SJSA1 (cell line): Measurements from ENCODE around the gene HS6ST3. TPM values are rescaled to one million over a fixed set of nuclear protein-coding genes. Genes with fewer than 3 reads are reported as not detected.

Experiments
- DNase-seq, 2 experiments: peaks; one replicate each; pipeline ENCODE4 v3.0.0-alpha.2; 2015 to 2020; ENCODE audit warnings: low spot score in 2 of 2, low read depth in 1 of 2
- H3K27ac ChIP-seq: fragments of 250-450 bp; sonication (Bioruptor Pico); 2 replicates; pipeline ENCODE4 v1.5.1; 2020; ENCODE audit warnings: mild to moderate bottlenecking, moderate library complexity
- H3K27me3 ChIP-seq: fragments of 250-450 bp; sonication (Bioruptor Pico); replicated peaks from 2 replicates; pipeline ENCODE4 v1.5.1; 2020; ENCODE audit warnings: mild to moderate bottlenecking, moderate library complexity
- H3K36me3 ChIP-seq: fragments of 250-450 bp; sonication (Bioruptor Pico); 2 replicates; pipeline ENCODE4 v1.5.1; 2020; ENCODE audit warnings: mild to moderate bottlenecking
- H3K4me1 ChIP-seq: fragments of 250-450 bp; sonication (Bioruptor Pico); replicated peaks from 2 replicates; pipeline ENCODE4 v1.6.1; 2021; ENCODE audit warnings: mild to moderate bottlenecking
- H3K4me3 ChIP-seq: fragments of 250-450 bp; sonication (Bioruptor Pico); 2 replicates; pipeline ENCODE4 v1.5.1; 2020; ENCODE audit warnings: mild to moderate bottlenecking
- H3K9me3 ChIP-seq: fragments of 250-450 bp; sonication (Bioruptor Pico); replicated peaks from 2 replicates; pipeline ENCODE4 v1.5.1; 2020; ENCODE audit warnings: mild to moderate bottlenecking
- total RNA-seq: library from RNA; depleted of rRNA; stranded (reverse); fragments of >200 nt; shearing (Covaris generic); gene quantifications from 2 replicates; pipeline ENCODE4 v1.2.3, GENCODE V29; 2014; rRNA removed

The HS6ST3 gene
- total RNA-seq, 1 experiment from 2014 or later = 0.03 TPM

DNA sequence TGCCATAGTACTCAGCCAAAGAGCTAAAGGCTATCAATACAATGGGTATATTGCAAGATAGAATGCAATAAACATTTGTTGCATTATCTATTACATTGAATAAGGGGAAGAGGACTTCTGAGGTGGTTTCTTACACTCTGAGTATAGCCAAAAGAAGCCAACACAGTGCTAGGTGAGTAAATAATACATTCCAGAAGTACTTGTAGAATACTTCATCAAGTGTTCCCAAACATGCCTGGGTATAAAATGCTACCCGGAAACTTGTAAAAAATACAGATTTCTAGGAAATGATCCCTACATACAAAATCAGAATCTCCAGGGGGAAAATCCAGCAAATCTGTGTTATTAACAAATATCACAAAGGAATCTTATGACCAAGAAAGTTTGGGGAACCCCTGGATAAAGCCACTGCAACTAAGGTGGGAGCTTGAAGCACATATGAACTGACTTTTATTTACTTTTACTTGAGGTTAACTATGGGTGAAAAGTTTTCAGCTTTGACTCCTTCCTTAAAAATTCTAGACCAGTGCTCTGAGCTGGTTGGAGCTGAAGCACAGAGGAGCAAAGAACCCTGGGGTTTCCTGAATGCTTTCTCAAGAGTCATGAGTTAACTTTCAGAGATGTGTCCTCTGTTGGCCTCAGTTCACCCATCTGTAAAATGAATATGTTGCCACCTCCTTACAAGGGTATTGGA lies 768.4 kb downstream of the HS6ST3 start:
- no peak for DNase-seq
- Histone ChIP-seq H3K9me3 (no peaks in the 10 kb centered on the region), H3K4me1 (no peaks in the 10 kb centered on the region), H3K4me3 (no peak overlapping the region), H3K36me3 (no peaks in the 10 kb centered on the region), H3K27me3 (no peaks in the 10 kb centered on the region; the same call in 1 of the 2 replicates), H3K27ac (no peak overlapping the region)

- Histone ChIP-seq H3K4me1 (no peaks in the 10 kb centered on the region), H3K36me3 (no peaks in the 10 kb centered on the region), H3K27me3 (no peaks in the 10 kb centered on the region; the same call in 1 of the 2 replicates), H3K9me3 (no peaks in the 10 kb centered on the region), H3K4me3 (no peak overlapping the region), H3K27ac (no peak overlapping the region)
- DNase-seq = no peak
These were observed 771.0 kb downstream of the HS6ST3 start for GRCh38 chr13:96860882-96861281.

DNA sequence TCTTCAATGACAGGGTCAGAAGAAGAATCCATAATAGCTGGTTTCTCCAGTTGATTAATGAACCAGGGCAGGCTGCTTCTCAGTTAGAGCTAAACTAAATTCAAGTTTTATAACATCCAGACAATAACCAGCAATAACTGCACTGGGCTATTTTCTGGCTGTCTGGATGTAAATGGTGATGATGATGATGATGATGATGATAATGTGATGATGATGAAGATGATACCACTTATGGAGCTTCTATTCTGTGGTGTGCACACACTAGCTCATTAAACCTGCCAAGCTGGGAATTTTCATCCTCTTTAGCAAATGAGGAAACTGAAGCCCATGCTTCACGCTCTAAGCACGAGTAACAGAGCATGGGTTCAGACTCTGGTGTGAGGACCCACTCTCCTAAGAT lies 772.2 kb downstream of the HS6ST3 start:
- H3K36me3 ChIP-seq = no peaks in the 10 kb centered on the region
- H3K9me3 ChIP-seq = no peaks in the 10 kb centered on the region
- H3K27me3 ChIP-seq = no peaks in the 10 kb centered on the region; the same call in 1 of the 2 replicates
- no peak for DNase-seq
- no peaks in the 10 kb centered on the region for H3K4me1 ChIP-seq
- H3K27ac ChIP-seq = no peak overlapping the region
- no peak overlapping the region for H3K4me3 ChIP-seq

DNA sequence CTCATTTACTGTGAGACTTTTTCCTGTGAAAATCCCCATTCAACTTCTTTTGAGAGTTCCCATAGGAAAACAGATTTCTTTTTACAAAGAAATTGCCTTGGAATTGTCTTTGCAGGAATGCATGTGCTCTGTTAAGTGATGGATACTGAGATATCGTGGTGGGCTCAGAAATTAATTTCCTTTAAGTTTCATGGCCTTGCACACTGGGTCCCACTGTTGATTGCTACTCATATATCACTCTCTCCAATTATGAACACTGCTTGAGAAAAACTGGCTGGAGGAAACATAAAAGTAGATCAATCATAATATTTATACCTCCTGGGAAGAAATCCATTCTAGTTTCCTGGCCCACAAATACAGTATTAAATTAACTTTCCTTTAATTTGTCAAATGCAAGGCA lies 773.1 kb downstream of the HS6ST3 start:
- Histone ChIP-seq H3K4me1 (no peaks in the 10 kb centered on the region), H3K36me3 (no peaks in the 10 kb centered on the region), H3K9me3 (no peaks in the 10 kb centered on the region), H3K4me3 (no peak overlapping the region), H3K27ac (no peak overlapping the region), H3K27me3 (no peaks in the 10 kb centered on the region; the same call in 1 of the 2 replicates)
- DNase-seq = no peak

GRCh38 chr13:96871469-96871868 lies 781.6 kb downstream of the HS6ST3 start:
- no peaks in the 10 kb centered on the region for H3K36me3 ChIP-seq
- H3K27ac ChIP-seq = no peak overlapping the region
- no peaks in the 10 kb centered on the region for H3K27me3 ChIP-seq
- no peak for DNase-seq
- no peak overlapping the region for H3K4me3 ChIP-seq
- no peaks in the 10 kb centered on the region for H3K9me3 ChIP-seq
- no peaks in the 10 kb centered on the region for H3K4me1 ChIP-seq

- H3K9me3 ChIP-seq = no peaks in the 10 kb centered on the region
- no peaks in the 10 kb centered on the region for H3K27me3 ChIP-seq
- H3K36me3 ChIP-seq = no peaks in the 10 kb centered on the region
- no peaks in the 10 kb centered on the region for H3K4me1 ChIP-seq
- H3K27ac ChIP-seq = no peak overlapping the region
- no peak for DNase-seq
- H3K4me3 ChIP-seq = no peak overlapping the region
These were observed 790.5 kb downstream of the HS6ST3 start for GRCh38 chr13:96880419-96880818.

Other genes with a start within 250 kb of the HS6ST3 start
- 35.5 and 36.9 TPM in 2 replicates for gene UGGT2, start 36.7 kb upstream of the HS6ST3 start, total RNA-seq